GM23338 (cell line): ENCODE data around the gene DMTF1.

Experiments used
- CREB1 ChIP-seq: fragments of 250-450 bp; sonication (Bioruptor Pico); IDR thresholded peaks from 2 replicates; pipeline ENCODE4 v1.5.0; 2020; ENCODE audit warnings: low read depth, mild to moderate bottlenecking, moderate library complexity
- CTCF ChIP-seq, 2 experiments: fragments of 200-600 bp in 1 of 2; sonication (generic) in 1 of 2; conservative IDR thresholded peaks; 2 replicates each; pipeline versions ENCODE4 v1.5.1 to v1.6.1; 2016 to 2017; ENCODE audit warnings: antibody characterized with exemption in 2 of 2, low read depth in 2 of 2, mild to moderate bottlenecking in 2 of 2, moderate library complexity in 1 of 2
- EZH2 ChIP-seq: fragments of 200-600 bp; sonication (generic); IDR thresholded peaks from one replicate; pipeline ENCODE4 v1.8.0; 2017; ENCODE audit warnings: antibody characterized with exemption, mild to moderate bottlenecking, low read depth; ENCODE audit not compliant: unreplicated experiment
- EZH2phosphoT487 ChIP-seq: fragments of 200-600 bp; sonication (generic); IDR thresholded peaks from one replicate; pipeline ENCODE4 v1.8.1; 2018; ENCODE audit warnings: antibody characterized with exemption; ENCODE audit not compliant: unreplicated experiment
- JUNB ChIP-seq: IDR thresholded peaks from one replicate; pipeline ENCODE4 v1.6.1; 2016; ENCODE audit warnings: antibody characterized with exemption; ENCODE audit not compliant: unreplicated experiment
- NANOG ChIP-seq: IDR thresholded peaks from 2 replicates; pipeline ENCODE4 v1.6.1; 2016; ENCODE audit warnings: antibody characterized with exemption, borderline replicate concordance
- POLR2AphosphoS5 ChIP-seq: IDR thresholded peaks from 2 replicates; pipeline ENCODE4 v1.6.1; 2016; ENCODE audit warnings: antibody characterized with exemption, low read depth
- REST ChIP-seq: IDR thresholded peaks from one replicate; pipeline ENCODE4 v1.6.1; 2018; ENCODE audit warnings: antibody characterized with exemption; ENCODE audit not compliant: unreplicated experiment
- STAT1 ChIP-seq: IDR thresholded peaks from one replicate; pipeline ENCODE4 v1.6.1; 2016; ENCODE audit warnings: antibody characterized with exemption; ENCODE audit not compliant: unreplicated experiment
- ZNF114 ChIP-seq: fragments of 250-450 bp; sonication (Bioruptor Pico); IDR thresholded peaks from 2 replicates; pipeline ENCODE4 v1.5.0; 2020; ENCODE audit warnings: mild to moderate bottlenecking, moderate library complexity
- ZNF331 ChIP-seq: fragments of 250-450 bp; sonication (Bioruptor Pico); IDR thresholded peaks from 2 replicates; pipeline ENCODE4 v1.5.0; 2020; ENCODE audit warnings: low read depth, mild to moderate bottlenecking, moderate library complexity

- TF ChIP-seq CTCF (conservative IDR thresholded peaks at IDR 0.05; ENCODE audit: low read depth in 2 of 2) (no peak), ZNF331 (CRISPR knock-in tag) (no peak), REST (no peak), POLR2AphosphoS5 (no peak), ZNF114 (CRISPR knock-in tag) (no peak), EZH2 (no peak), NANOG (no peak), EZH2phosphoT487 (no peak), CREB1 (CRISPR knock-in tag) (no peak), STAT1 (no peak), JUNB (no peak)
Observed at GRCh38 chr7:87188930-87189329, 36.7 kb downstream of the DMTF1 start.
